IMR-90 (cell line): ENCODE measurements around the gene ENPP6. TPM values are rescaled to one million over a fixed set of nuclear protein-coding genes. Genes with fewer than 3 reads are reported as not detected.

ENCODE experiments used
- ATAC-seq: fragments of 200-7000 bp; cut with Tn5 transposase; 2 replicates; pipeline ENCODE4 v1.9.1; 2020; ENCODE audit warnings: low read depth, mild to moderate bottlenecking, moderate library complexity
- BruUV-seq: library from RNA; stranded (reverse); fragments of 400-500 nt; replicated peaks from 2 replicates; lab custom pipeline; 2021; lab: Mats Ljungman, UMichigan
- CTCF ChIA-PET: fragments of 300-600 bp; formaldehyde crosslinking; extraction: SDS; loops from one replicate; lab custom pipeline; 2021; ENCODE audit warnings: antibody characterized with exemption; lab: Yijun Ruan, JAX
- POLR2A ChIA-PET: fragments of 300-600 bp; sonication (Branson Sonifier 250); formaldehyde crosslinking; loops from one replicate; lab custom pipeline; 2022; ENCODE audit warnings: antibody characterized with exemption; ENCODE audit not compliant: unreplicated experiment; lab: Charles Lee
- DNase-seq: peaks from one replicate; pipeline ENCODE4 v3.0.0; 2013
- H2AFZ ChIP-seq: replicated peaks from 2 replicates; pipeline ENCODE3; 2013; ENCODE audit warnings: low read length, mild to moderate bottlenecking; ENCODE audit not compliant: poor library complexity
- H2AK5ac ChIP-seq: 2 replicates; pipeline ENCODE4 v1.6.1; 2013; ENCODE audit warnings: low read depth, low read length, inconsistent platforms
- H2AK9ac ChIP-seq: replicated peaks from 2 replicates; pipeline ENCODE3; 2013; ENCODE audit warnings: mild to moderate bottlenecking, low read depth, low read length, moderate library complexity; ENCODE audit not compliant: poor library complexity
- H2BK120ac ChIP-seq: 2 replicates; pipeline ENCODE4 v1.6.1; 2013; ENCODE audit warnings: low read depth, low read length, inconsistent platforms
- H2BK15ac ChIP-seq: 3 replicates; pipeline ENCODE4 v1.6.1; 2013; ENCODE audit warnings: low read depth, low read length, inconsistent platforms
- H2BK20ac ChIP-seq: 2 replicates; pipeline ENCODE4 v1.6.1; 2013; ENCODE audit warnings: low read depth, mild to moderate bottlenecking, inconsistent platforms, low read length, moderate library complexity
- H2BK5ac ChIP-seq: 2 replicates; pipeline ENCODE4 v1.6.1; 2013; ENCODE audit warnings: mild to moderate bottlenecking, low read depth, low read length, inconsistent platforms; ENCODE audit not compliant: poor library complexity, severe bottlenecking
- H3K14ac ChIP-seq: replicated peaks from 2 replicates; pipeline ENCODE4 v1.6.1; 2013; ENCODE audit warnings: low read depth, low read length, inconsistent platforms
- H3K18ac ChIP-seq: 2 replicates; pipeline ENCODE4 v1.6.1; 2013; ENCODE audit warnings: low read depth, low read length, control low read depth
- H3K23ac ChIP-seq: 2 replicates; pipeline ENCODE4 v1.6.1; 2013; ENCODE audit warnings: low read depth, low read length, inconsistent platforms
- H3K27ac ChIP-seq: 2 replicates; pipeline ENCODE4 v1.5.1; 2013; ENCODE audit warnings: mild to moderate bottlenecking, control low read depth, low read length; ENCODE audit not compliant: insufficient read depth
- H3K27me3 ChIP-seq: 2 replicates; pipeline ENCODE4 v1.6.1; 2013; ENCODE audit warnings: low read length; ENCODE audit not compliant: control insufficient read depth, insufficient read depth
- H3K36me3 ChIP-seq: 2 replicates; pipeline ENCODE4 v1.6.1; 2013; ENCODE audit warnings: low read length, mixed read lengths; ENCODE audit not compliant: control insufficient read depth, insufficient read depth
- H3K4ac ChIP-seq: 2 replicates; pipeline ENCODE4 v1.6.1; 2013; ENCODE audit warnings: low read depth, low read length, inconsistent platforms
- H3K4me1 ChIP-seq: 2 replicates; pipeline ENCODE4 v1.6.1; 2013; ENCODE audit warnings: low read length, mixed read lengths; ENCODE audit not compliant: control insufficient read depth, insufficient read depth
- H3K4me2 ChIP-seq: 2 replicates; pipeline ENCODE4 v1.6.1; 2013; ENCODE audit warnings: low read depth, mild to moderate bottlenecking, control low read depth, low read length, moderate library complexity
- H3K4me3 ChIP-seq: 2 replicates; pipeline ENCODE4 v1.5.1; 2013; ENCODE audit warnings: low read depth, mild to moderate bottlenecking, control low read depth, low read length, moderate library complexity; ENCODE audit not compliant: insufficient read depth
- H3K56ac ChIP-seq: 2 replicates; pipeline ENCODE4 v1.6.1; 2013; ENCODE audit warnings: low read length, inconsistent platforms; ENCODE audit not compliant: insufficient read depth; ENCODE audit errors: extremely low read depth
- H3K79me1 ChIP-seq, 2 experiments: 2 replicates each; pipeline ENCODE4 v1.6.1; 2013; ENCODE audit warnings: low read length in 2 of 2, inconsistent platforms in 1 of 2, low read depth in 1 of 2
- H3K9ac ChIP-seq: 2 replicates; pipeline ENCODE4 v1.6.1; 2013; ENCODE audit warnings: low read depth, low read length, control low read depth
- H3K9me1 ChIP-seq: 2 replicates; pipeline ENCODE4 v1.6.1; 2013; ENCODE audit warnings: low read length, inconsistent platforms; ENCODE audit not compliant: insufficient read depth
- H3K9me3 ChIP-seq: 2 replicates; pipeline ENCODE4 v1.6.1; 2013; ENCODE audit warnings: low read length; ENCODE audit not compliant: control insufficient read depth, insufficient read depth
- H4K20me1 ChIP-seq: 2 replicates; pipeline ENCODE4 v1.6.1; 2013; ENCODE audit warnings: low read length, inconsistent platforms; ENCODE audit not compliant: insufficient read depth
- H4K5ac ChIP-seq: 2 replicates; pipeline ENCODE4 v1.6.1; 2013; ENCODE audit warnings: mild to moderate bottlenecking, low read depth, low read length, control low read depth
- H4K8ac ChIP-seq, 2 experiments: 2 replicates each; pipeline ENCODE4 v1.6.1; 2013; ENCODE audit warnings: low read depth in 2 of 2, low read length in 2 of 2, control low read depth in 1 of 2, inconsistent platforms in 1 of 2
- H4K91ac ChIP-seq: 2 replicates; pipeline ENCODE4 v1.6.1; 2013; ENCODE audit warnings: low read depth, low read length, inconsistent platforms; ENCODE audit not compliant: insufficient read depth
- FOS ChIP-seq: fragments of 150-350 bp; IDR thresholded peaks from 2 replicates; pipeline ENCODE4 v1.6.1; 2016; ENCODE audit warnings: low read depth, low read length
- MAZ ChIP-seq: IDR thresholded peaks from 2 replicates; pipeline ENCODE4 v1.6.1; 2012; ENCODE audit warnings: low read depth, mild to moderate bottlenecking, low read length, improper control_type of control experiment, moderate library complexity, borderline replicate concordance
- MXI1 ChIP-seq: IDR thresholded peaks from 2 replicates; pipeline ENCODE4 v1.6.1; 2012; ENCODE audit warnings: low read depth, mild to moderate bottlenecking, low read length, moderate library complexity, borderline replicate concordance
- POLR2A ChIP-seq: IDR thresholded peaks from 2 replicates; pipeline ENCODE4 v1.6.1; 2012; ENCODE audit warnings: mild to moderate bottlenecking, low read depth, low read length
- RAD21 ChIP-seq: IDR thresholded peaks from 2 replicates; pipeline ENCODE4 v1.6.1; 2012; ENCODE audit warnings: low read length, improper control_type of control experiment
- RCOR1 ChIP-seq: IDR thresholded peaks from 2 replicates; pipeline ENCODE4 v1.6.1; 2012; ENCODE audit warnings: mild to moderate bottlenecking, low read length, improper control_type of control experiment; ENCODE audit not compliant: insufficient replicate concordance
- SMC3 ChIP-seq: fragments of 150-350 bp; IDR thresholded peaks from 2 replicates; pipeline ENCODE4 v1.6.1; 2016; ENCODE audit warnings: low read depth, mild to moderate bottlenecking, antibody characterized with exemption, low read length, moderate library complexity
- WGBS, 2 experiments: methylation state at CpG; one replicate each; pipeline versions ENCODE4 v1.1.5 to v1.1.7; 2013; ENCODE audit warnings: missing lambda C conversion rate in 2 of 2; ENCODE audit not compliant: insufficient read length in 1 of 2; ENCODE audit errors: extremely low coverage in 2 of 2; 5-methylcytosine and 5-hydroxymethylcytosine counted together
- dilution Hi-C: fragments of 300-500 bp; cut with HindIII; formaldehyde crosslinking; loops from one replicate; pipeline ENCODE4 v1.14.3; 2018; ENCODE audit warnings: low sequenced_read_pairs; ENCODE audit not compliant: unreplicated experiment
- in situ Hi-C: fragments of 300-500 bp; cut with MboI; formaldehyde crosslinking; loops from 3 replicates; pipeline ENCODE4 v1.14.3; 2019; ENCODE audit warnings: low sequenced_read_pairs, inconsistent platforms, mixed read lengths
- intact Hi-C: fragments of 100-400 bp; cut with micrococcal nuclease; formaldehyde crosslinking; loops from 2 replicates; pipeline ENCODE4 v1.10.0; 2022
- polyA plus RNA-seq, 3 experiments: library from polyadenylated mRNA; depleted of rRNA; stranded (reverse); fragments of >200 nt; gene quantifications; 2 replicates each; pipeline ENCODE4 v1.2.3, GENCODE V29; 2012; ENCODE audit warnings: low replicate concordance in 1 of 3
- total RNA-seq: library from RNA; depleted of rRNA; stranded (reverse); fragments of >200 nt; gene quantifications from 2 replicates; pipeline ENCODE4 v1.2.3, GENCODE V29; 2012
- TF ChIP-seq, protein P1 (sequence below): conservative IDR thresholded peaks from 2 replicates; pipeline ENCODE4 v1.5.1; 2012; ENCODE audit warnings: mild to moderate bottlenecking, low read depth, low read length, improper control_type of control experiment

Gene ENPP6
- total and polyA plus RNA-seq, 2 of the 4 experiments (the other 2 are of a cell fraction): not detected

DNA sequence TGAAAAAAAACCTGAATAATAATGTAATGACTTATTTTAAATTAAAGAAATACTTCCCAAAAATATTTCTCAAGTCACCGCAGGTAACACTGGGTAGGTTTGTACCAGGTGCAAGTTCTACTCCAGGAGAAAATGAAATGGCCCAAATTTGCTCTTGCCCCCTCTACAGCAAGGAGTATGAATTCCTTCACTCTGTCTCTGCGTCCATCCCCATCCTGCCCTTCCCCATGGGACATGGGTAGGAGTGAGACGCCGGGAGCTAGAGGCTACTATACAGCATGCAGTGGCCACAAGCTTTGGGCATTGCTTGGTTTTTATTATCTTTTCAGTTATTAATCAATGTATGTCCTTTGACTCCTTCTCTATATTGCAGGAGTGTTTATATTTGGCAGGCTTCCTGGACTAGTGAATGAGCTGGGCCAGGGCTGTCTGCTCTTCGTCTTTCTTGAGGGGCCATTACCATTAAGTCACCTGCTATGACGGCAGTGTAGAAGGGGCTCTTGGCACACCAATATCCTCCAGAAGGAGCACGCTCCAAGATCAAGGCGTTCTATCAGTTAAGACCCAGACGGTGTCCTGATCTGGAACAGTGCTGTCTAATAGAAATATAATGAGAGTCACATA, 149.6 kb downstream of the ENPP6 start:
- ChIA-PET POLR2A (no interaction called here), CTCF (no interaction called here)
- H3K27ac ChIP-seq: no peak overlapping the region

More for the DNA sequence above, 149.6 kb downstream of the ENPP6 start:
- H3K9me3 ChIP-seq: no peaks in the 10 kb centered on the region
- H2BK20ac ChIP-seq: no peak overlapping the region
- H2AK9ac ChIP-seq: no peak overlapping the region
- in situ Hi-C loops (no loop called here), dilution Hi-C loops (no loop called here), intact Hi-C loops (no loop called here)
- no peak overlapping the region for H4K91ac ChIP-seq
- no peak overlapping the region for H3K4me2 ChIP-seq
- no peak overlapping the region for H2BK120ac ChIP-seq
- no peaks in the 10 kb centered on the region for H3K36me3 ChIP-seq
- no peak overlapping the region for H2BK15ac ChIP-seq
- no peak overlapping the region for H3K4me3 ChIP-seq
- H2BK5ac ChIP-seq: no peak overlapping the region
- H3K27me3 ChIP-seq: peaks cover 4% of the 10 kb centered on the region
- no TSS peak for BruUV-seq
- H4K5ac ChIP-seq: no peak overlapping the region
- no peak overlapping the region for H3K23ac ChIP-seq
- no peak overlapping the region for H2AK5ac ChIP-seq
- H3K14ac ChIP-seq: no peak overlapping the region
- H3K4ac ChIP-seq: no peak overlapping the region
- no peak overlapping the region for H3K18ac ChIP-seq
- no peak overlapping the region for H3K56ac ChIP-seq
- H3K9ac ChIP-seq: no peak overlapping the region
- no CpG with 5 or more reads among the region's 9 CpGs for WGBS, 2 experiments
- no peaks in the 10 kb centered on the region for H3K9me1 ChIP-seq
- no peak for ATAC-seq
- no peaks in the 10 kb centered on the region for H3K4me1 ChIP-seq
- no peaks in the 10 kb centered on the region for H4K20me1 ChIP-seq
- H2AFZ ChIP-seq: no peak overlapping the region
- H4K8ac ChIP-seq: no peak overlapping the region
- no peak for DNase-seq
- no peak for TF ChIP-seq MAZ
- no peak for TF ChIP-seq SMC3
- TF ChIP-seq RCOR1: no peak
- no peak for TF ChIP-seq MXI1
- TF ChIP-seq POLR2A: no peak
- TF ChIP-seq, protein P1, sequence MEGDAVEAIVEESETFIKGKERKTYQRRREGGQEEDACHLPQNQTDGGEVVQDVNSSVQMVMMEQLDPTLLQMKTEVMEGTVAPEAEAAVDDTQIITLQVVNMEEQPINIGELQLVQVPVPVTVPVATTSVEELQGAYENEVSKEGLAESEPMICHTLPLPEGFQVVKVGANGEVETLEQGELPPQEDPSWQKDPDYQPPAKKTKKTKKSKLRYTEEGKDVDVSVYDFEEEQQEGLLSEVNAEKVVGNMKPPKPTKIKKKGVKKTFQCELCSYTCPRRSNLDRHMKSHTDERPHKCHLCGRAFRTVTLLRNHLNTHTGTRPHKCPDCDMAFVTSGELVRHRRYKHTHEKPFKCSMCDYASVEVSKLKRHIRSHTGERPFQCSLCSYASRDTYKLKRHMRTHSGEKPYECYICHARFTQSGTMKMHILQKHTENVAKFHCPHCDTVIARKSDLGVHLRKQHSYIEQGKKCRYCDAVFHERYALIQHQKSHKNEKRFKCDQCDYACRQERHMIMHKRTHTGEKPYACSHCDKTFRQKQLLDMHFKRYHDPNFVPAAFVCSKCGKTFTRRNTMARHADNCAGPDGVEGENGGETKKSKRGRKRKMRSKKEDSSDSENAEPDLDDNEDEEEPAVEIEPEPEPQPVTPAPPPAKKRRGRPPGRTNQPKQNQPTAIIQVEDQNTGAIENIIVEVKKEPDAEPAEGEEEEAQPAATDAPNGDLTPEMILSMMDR: no peak
- no peak for TF ChIP-seq RAD21
- TF ChIP-seq FOS: no peak
- no peaks in the 10 kb centered on the region for H3K79me1 ChIP-seq
